Psoas muscle (tissue), 8 donors: ENCODE data around the gene DCAF4. TPM values are rescaled to one million over a fixed set of nuclear protein-coding genes. Genes with fewer than 3 reads are reported as not detected.

ENCODE experiments used
- ATAC-seq, 4 donors: fragments of 200-7000 bp; cut with Tn5 transposase; one replicate each; pipeline ENCODE4 v1.9.1; 2020; ENCODE audit warnings: moderate library complexity in 3 of 4, mild to moderate bottlenecking in 2 of 4
- DNase-seq, 2 donors: peaks; one replicate each; pipeline ENCODE4 v3.0.0-alpha.2; 2020
- H3K27ac ChIP-seq: fragments of 200-600 bp; one replicate; pipeline ENCODE4 v1.8.0; 2022
- H3K27me3 ChIP-seq, 3 donors: fragments of 200-600 bp in 1 of 3; one replicate each; pipeline versions ENCODE4 v1.6.1 to v1.8.0; 2013 to 2022; ENCODE audit warnings: low read length in 2 of 3, mild to moderate bottlenecking in 2 of 3, moderate library complexity in 1 of 3; ENCODE audit not compliant: insufficient read depth in 3 of 3
- H3K36me3 ChIP-seq, 2 donors: fragments of 200-600 bp in 1 of 2; one replicate each; pipeline versions ENCODE4 v1.6.1 to v1.8.0; 2013 to 2022; ENCODE audit warnings: low read depth in 1 of 2, mild to moderate bottlenecking in 1 of 2, moderate library complexity in 1 of 2; ENCODE audit not compliant: insufficient read depth in 1 of 2
- H3K4me1 ChIP-seq: fragments of 200-600 bp; one replicate; pipeline ENCODE4 v1.8.0; 2022
- H3K4me3 ChIP-seq: fragments of 200-600 bp; one replicate; pipeline ENCODE4 v1.8.0; 2022; ENCODE audit warnings: mild to moderate bottlenecking
- H3K9me3 ChIP-seq: fragments of 200-600 bp; one replicate; pipeline ENCODE4 v1.8.0; 2022
- WGBS, 3 donors: extraction: QIAGEN DNeasy Blood & Tissue Kit; methylation state at CpG; one replicate each; pipeline versions ENCODE4 v1.1.6 to v1.1.7; 2013; 5-methylcytosine and 5-hydroxymethylcytosine counted together
- intact Hi-C, 2 donors: fragments of 100-400 bp; cut with DNase I; formaldehyde crosslinking; loops; one replicate each; pipeline versions ENCODE4 v1.11.0 to v1.14.2; 2022
- polyA plus RNA-seq, 3 donors: library from polyadenylated mRNA; stranded (reverse); fragments of 200-250 nt; gene quantifications; one replicate each; pipeline ENCODE4 v1.2.3, GENCODE V29; 2013
- total RNA-seq, 4 donors: library from RNA; stranded (reverse); fragmentation: NEBNext Ultra II Directional in 2 of 4; extraction: Animal tissue kit (Norgen Biotek cat#: 25700) in 2 of 4; gene quantifications; one replicate each; pipeline versions ENCODE4 v1.2.1 to v1.2.4, GENCODE V29; 2021 to 2023
- TF ChIP-seq, protein P1 (sequence below): fragments of 200-600 bp; IDR thresholded peaks from one replicate; pipeline ENCODE4 v1.8.0; 2022; ENCODE audit warnings: antibody characterized with exemption
- donor health status: healthy with polysubstance abuse.
- donor health status: DM: no; HTN: no; CAD: no; lungs with moderate emphysema.
- donor health status: Bipolar disorder and iron deficiency.
- donor health status: healthy.
- donor health status: DM: yes; HTN: yes; CAD: no.
- donor health status: DM: no; HTN: no; CAD: no.
- donor health status: DM: no; HTN: no; CAD: no.
- donor health status: DM: yes; HTN: yes; CAD: no.

DCAF4 gene
- total and polyA plus RNA-seq, 7 donors: 11.1 to 26.0 (median 18.1) TPM

DNA sequence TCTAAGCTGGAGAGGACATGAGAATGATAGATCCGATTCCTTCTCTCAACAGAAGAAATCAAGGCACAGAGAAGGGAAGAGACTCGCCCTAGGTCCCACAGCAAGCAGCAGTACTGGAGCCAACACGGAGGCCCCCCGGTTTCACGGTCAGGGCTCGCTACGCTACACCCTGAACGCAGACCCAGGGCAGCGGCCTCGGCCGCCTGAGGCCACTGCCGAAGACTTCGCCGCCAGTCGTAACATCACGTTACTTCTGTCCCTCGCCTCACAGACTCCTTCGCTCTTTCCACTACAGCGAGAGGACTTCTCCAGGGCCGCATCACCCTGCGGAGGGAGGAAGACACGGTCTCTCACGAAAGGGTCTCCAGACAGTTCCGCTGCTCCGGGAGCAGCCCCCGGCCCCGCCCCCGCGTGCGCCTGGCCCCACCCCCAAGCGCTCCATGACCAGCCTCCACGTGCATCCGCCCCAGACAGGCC lies 411 bp upstream of the DCAF4 start:
- H3K4me1 ChIP-seq: no peaks in the 10 kb centered on the region
- WGBS, 3 donors: 7 to 9% (median 9%) methylated on average over 31 to 33 of the region's 33 CpGs

DNA sequence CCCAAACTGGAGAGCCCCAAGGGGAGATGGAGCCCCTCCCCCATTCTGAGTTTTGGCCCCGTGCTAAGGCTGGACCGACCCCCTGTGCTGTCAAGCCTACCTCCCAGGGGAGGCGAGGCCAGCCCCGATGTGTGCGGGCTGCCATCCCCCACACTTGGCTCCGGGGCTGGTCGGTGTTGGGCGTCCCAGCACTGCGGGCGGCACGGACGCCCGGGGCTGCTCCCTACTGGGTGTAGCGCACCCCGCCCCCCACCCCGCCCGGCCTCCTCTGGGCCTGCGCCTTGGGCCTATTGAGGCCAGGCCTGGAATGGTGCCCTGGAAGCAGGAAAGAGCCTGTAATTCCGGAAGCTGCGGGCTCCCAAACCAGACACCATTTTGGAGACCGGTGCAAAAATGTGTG lies 2.6 kb downstream of the DCAF4 start:
- Histone ChIP-seq H3K9me3 (no peaks in the 10 kb centered on the region), H3K4me1 (no peaks in the 10 kb centered on the region), H3K4me3 (no peak overlapping the region), H3K27ac (no peak overlapping the region), H3K27me3 (no peaks in the 10 kb centered on the region), H3K36me3 (no peaks in the 10 kb centered on the region)
- DNase-seq: no peak
- WGBS, 3 donors: 85 to 87% (median 86%) methylated on average over 21 of the region's 21 CpGs
- no peak for ATAC-seq
- TF ChIP-seq, protein P1, sequence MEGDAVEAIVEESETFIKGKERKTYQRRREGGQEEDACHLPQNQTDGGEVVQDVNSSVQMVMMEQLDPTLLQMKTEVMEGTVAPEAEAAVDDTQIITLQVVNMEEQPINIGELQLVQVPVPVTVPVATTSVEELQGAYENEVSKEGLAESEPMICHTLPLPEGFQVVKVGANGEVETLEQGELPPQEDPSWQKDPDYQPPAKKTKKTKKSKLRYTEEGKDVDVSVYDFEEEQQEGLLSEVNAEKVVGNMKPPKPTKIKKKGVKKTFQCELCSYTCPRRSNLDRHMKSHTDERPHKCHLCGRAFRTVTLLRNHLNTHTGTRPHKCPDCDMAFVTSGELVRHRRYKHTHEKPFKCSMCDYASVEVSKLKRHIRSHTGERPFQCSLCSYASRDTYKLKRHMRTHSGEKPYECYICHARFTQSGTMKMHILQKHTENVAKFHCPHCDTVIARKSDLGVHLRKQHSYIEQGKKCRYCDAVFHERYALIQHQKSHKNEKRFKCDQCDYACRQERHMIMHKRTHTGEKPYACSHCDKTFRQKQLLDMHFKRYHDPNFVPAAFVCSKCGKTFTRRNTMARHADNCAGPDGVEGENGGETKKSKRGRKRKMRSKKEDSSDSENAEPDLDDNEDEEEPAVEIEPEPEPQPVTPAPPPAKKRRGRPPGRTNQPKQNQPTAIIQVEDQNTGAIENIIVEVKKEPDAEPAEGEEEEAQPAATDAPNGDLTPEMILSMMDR: no peak
- intact Hi-C loops: no loop called here

More for the DNA sequence above, 411 bp upstream of the DCAF4 start:
- Histone ChIP-seq H3K36me3 (no peaks in the 10 kb centered on the region), H3K27ac (peak overlapping the region; percentile 85), H3K27me3 (no peaks in the 10 kb centered on the region), H3K9me3 (no peaks in the 10 kb centered on the region), H3K4me3 (peak overlapping the region; percentile 95)
- DNase-seq (no peak), ATAC-seq (peak; percentile 22 to 56 (median 37))
- intact Hi-C loops: no loop called here
- TF ChIP-seq, protein P1: no peak

DNA sequence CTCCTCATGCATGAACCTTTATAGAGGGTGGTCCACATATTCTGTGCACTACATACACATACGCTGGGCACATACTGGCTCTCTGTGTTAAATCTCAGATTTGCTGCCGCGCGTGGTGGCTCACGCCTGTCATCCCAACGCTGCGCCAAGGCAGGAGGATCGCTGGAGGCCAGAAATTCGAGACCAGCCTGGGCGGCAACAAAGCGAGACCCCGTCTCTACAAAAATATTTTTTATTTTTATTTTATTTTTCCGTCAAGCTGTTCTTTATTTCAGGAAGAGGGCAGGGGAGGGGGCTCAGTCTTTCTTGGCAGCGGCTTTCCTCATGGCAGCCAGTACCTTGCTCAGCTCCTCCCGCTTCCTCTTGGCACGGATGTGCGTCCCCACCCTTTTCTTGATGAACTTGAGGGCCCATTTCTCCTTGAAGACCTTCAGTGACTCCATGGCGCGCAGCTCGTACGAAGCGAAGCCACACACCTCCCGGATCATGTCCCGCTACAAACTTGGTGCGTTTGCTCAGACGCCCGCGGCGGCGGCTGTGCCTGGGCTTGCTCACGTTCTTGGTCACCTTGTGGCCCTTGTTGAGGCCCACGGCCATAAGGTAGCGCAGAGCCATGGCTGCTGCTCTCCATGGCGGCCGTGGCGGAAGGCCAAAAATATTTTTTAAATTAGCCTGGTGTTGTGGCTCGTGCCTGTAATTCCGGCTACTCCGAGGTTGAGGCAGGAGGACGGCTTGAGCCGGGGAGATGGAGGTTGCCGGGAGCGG lies 3.2 kb downstream of the DCAF4 start:
- no peaks in the 10 kb centered on the region for H3K27me3 ChIP-seq
- H3K36me3 ChIP-seq: no peaks in the 10 kb centered on the region
- WGBS, 3 donors: 89 to 95% (median 92%) methylated on average over 43 of the region's 43 CpGs
- H3K4me3 ChIP-seq: no peak overlapping the region
- intact Hi-C loops: no loop called here
- TF ChIP-seq, protein P1: no peak
- H3K27ac ChIP-seq: no peak overlapping the region
- no peaks in the 10 kb centered on the region for H3K9me3 ChIP-seq
- DNase-seq (no peak), ATAC-seq (no peak)
- no peaks in the 10 kb centered on the region for H3K4me1 ChIP-seq

DNA sequence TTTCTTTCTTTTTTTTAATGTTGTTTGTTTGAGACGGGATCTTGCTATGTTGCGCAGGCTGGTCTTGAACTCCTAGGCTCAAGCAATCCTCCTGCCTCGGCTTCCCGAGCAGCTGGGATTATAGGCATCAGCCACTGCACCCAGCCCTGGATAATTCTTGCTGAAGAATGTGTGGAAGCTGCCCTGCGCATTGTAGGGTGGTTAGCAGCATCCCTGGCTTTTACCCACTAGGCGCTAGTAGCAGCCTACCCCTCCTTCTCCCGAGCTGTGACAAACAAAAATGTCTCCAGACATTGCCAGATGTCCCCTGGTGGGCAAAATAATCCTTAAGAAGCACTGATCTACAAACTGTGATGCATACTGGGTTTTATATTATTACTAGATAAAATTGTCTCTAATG lies 6.6 kb downstream of the DCAF4 start:
- WGBS, 3 donors: 88 to 95% (median 92%) methylated on average over 7 of the region's 7 CpGs
- no peak overlapping the region for H3K27ac ChIP-seq
- intact Hi-C loops: no loop called here
- ATAC-seq (no peak), DNase-seq (no peak)
- no peaks in the 10 kb centered on the region for H3K27me3 ChIP-seq
- no peak overlapping the region for H3K4me3 ChIP-seq
- no peaks in the 10 kb centered on the region for H3K4me1 ChIP-seq
- TF ChIP-seq, protein P1: no peak
- peaks cover 0 to 2% of the 10 kb centered on the region in 2 donors for H3K36me3 ChIP-seq
- H3K9me3 ChIP-seq: no peaks in the 10 kb centered on the region
